BE2C (cell line): ENCODE measurements around the gene NDUFV1.

Source experiments
- DNase-seq: peaks from one replicate; pipeline ENCODE4 v3.0.0-alpha.2; 2020
- H3K27me3 ChIP-seq: fragments of 250-450 bp; sonication (Bioruptor Pico); 2 replicates; pipeline ENCODE4 v1.5.1; 2020; ENCODE audit warnings: mild to moderate bottlenecking
- H3K36me3 ChIP-seq: fragments of 250-450 bp; sonication (Bioruptor Pico); 2 replicates; pipeline ENCODE4 v1.5.1; 2020; ENCODE audit warnings: mild to moderate bottlenecking
- H3K4me1 ChIP-seq: fragments of 250-450 bp; sonication (Bioruptor Pico); 2 replicates; pipeline ENCODE4 v1.5.1; 2020
- H3K4me3 ChIP-seq: 2 replicates; pipeline ENCODE4 v1.5.1; 2011; ENCODE audit warnings: low read depth, low read length
- H3K9me3 ChIP-seq: fragments of 250-450 bp; sonication (Bioruptor Pico); 2 replicates; pipeline ENCODE4 v1.5.1; 2020
- TF ChIP-seq, protein P1 (sequence below): IDR thresholded peaks from 2 replicates; pipeline ENCODE4 v1.5.1; 2012; ENCODE audit warnings: mild to moderate bottlenecking, low read depth, low read length

NDUFV1 gene

DNA sequence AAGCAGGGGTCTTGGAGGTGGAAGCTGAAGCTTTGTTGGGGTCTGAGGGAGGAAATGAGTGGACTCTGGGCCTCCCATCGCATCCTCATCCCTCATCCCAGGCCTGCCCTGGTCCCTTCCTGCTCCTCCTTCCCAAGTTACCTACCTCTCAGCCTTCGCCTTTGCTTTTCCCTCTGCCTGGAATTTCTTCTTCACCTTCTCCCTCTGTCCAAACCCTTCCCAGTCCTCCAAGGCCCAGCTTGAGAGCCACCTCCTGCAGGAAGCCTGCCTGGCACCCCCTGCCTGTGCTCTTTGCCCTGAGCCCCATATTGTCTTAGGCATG is 25.1 kb downstream of the NDUFV1 start:
- H3K4me1 ChIP-seq = no peaks in the 10 kb centered on the region
- TF ChIP-seq, protein P1, sequence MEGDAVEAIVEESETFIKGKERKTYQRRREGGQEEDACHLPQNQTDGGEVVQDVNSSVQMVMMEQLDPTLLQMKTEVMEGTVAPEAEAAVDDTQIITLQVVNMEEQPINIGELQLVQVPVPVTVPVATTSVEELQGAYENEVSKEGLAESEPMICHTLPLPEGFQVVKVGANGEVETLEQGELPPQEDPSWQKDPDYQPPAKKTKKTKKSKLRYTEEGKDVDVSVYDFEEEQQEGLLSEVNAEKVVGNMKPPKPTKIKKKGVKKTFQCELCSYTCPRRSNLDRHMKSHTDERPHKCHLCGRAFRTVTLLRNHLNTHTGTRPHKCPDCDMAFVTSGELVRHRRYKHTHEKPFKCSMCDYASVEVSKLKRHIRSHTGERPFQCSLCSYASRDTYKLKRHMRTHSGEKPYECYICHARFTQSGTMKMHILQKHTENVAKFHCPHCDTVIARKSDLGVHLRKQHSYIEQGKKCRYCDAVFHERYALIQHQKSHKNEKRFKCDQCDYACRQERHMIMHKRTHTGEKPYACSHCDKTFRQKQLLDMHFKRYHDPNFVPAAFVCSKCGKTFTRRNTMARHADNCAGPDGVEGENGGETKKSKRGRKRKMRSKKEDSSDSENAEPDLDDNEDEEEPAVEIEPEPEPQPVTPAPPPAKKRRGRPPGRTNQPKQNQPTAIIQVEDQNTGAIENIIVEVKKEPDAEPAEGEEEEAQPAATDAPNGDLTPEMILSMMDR = no peak
- H3K4me3 ChIP-seq = no peak overlapping the region
- DNase-seq = no peak
- H3K36me3 ChIP-seq = no peaks in the 10 kb centered on the region
- no peaks in the 10 kb centered on the region for H3K27me3 ChIP-seq
- H3K9me3 ChIP-seq = no peaks in the 10 kb centered on the region; the same call in 1 of the 2 replicates

DNA sequence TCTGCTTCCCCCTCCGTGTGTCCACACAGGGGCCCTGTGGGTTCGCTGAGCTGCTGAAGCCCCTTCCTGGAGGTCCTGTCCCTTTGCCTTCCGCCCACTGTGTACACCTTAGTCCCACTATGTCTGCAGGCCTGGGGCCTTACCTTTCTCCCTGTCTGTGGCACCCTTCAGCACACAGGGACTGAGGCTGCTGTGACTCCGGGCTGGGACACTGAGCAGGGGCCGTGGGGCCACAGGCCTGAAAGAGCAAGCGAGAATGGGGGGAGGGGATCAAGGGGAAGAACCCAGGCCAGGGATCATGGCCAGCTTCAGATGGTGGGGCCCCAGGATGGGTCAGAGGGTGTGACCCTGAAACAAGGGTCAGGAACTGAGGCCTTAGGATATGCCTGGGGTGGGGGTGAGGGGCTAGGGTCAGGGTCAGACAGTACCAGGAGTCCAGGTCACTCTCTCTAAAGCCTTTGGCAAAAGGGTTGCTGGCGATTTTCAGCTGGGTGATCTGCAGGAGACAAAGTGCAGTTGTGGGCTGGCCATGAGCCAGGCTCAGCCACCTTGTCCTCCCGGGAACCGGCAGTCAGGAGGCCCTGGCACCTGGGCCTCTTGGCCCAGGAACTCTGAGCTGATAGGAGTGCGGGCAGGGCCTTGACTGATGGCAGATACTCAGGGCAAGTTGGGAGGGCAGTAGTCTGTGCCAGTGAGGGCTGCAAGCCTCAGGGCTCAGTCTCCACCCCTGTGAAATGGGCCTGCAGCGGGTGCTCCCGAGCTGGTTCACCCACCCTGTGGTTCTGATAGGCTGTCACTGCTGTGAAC is 25.6 kb downstream of the NDUFV1 start:
- Histone ChIP-seq H3K27me3 (no peaks in the 10 kb centered on the region), H3K4me3 (no peak overlapping the region), H3K9me3 (no peaks in the 10 kb centered on the region; the same call in 1 of the 2 replicates), H3K4me1 (no peaks in the 10 kb centered on the region), H3K36me3 (no peaks in the 10 kb centered on the region)
- no peak for DNase-seq
- TF ChIP-seq, protein P1 = no peak

DNA sequence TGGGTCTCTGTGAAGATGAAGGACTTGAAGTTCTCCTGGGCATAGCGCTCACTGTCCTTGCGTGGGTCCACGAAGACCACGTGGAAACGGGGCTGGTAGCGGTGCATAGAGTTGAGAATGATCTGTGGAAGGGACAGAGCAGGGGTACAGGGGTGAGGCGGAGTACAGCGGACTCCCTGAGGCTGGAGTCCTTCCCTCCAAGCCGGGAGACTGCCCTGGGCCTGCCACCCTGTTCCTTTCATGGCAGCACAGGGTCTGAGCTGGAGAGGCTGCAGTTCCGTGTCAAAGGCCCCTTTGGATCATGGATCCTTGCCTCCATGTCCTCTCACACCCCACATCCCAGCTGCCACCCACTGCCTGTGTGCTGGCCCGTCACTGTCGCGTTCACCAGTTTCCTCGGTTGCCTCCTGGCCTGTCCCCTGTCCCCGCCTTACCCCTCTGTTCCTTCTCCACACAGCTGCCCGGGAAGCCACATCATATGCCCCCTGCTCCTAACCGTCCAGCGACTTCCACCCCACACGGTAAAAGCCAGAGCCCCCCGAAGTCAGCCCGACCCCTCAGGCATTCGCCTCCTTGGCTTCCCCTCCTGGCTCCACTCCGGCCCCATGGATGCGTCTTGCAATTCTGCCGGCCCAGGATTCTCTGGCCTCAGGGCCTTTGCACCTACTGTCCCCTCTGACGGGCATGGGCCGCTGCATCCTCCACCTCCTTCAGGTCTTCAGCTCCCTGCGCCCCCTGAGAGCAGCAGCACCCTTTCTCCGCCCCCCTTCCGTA is 26.4 kb downstream of the NDUFV1 start:
- TF ChIP-seq, protein P1 = no peak
- Histone ChIP-seq H3K4me3 (no peak overlapping the region), H3K36me3 (no peaks in the 10 kb centered on the region), H3K9me3 (no peaks in the 10 kb centered on the region; the same call in 1 of the 2 replicates), H3K4me1 (no peaks in the 10 kb centered on the region), H3K27me3 (no peaks in the 10 kb centered on the region)
- DNase-seq = no peak

DNA sequence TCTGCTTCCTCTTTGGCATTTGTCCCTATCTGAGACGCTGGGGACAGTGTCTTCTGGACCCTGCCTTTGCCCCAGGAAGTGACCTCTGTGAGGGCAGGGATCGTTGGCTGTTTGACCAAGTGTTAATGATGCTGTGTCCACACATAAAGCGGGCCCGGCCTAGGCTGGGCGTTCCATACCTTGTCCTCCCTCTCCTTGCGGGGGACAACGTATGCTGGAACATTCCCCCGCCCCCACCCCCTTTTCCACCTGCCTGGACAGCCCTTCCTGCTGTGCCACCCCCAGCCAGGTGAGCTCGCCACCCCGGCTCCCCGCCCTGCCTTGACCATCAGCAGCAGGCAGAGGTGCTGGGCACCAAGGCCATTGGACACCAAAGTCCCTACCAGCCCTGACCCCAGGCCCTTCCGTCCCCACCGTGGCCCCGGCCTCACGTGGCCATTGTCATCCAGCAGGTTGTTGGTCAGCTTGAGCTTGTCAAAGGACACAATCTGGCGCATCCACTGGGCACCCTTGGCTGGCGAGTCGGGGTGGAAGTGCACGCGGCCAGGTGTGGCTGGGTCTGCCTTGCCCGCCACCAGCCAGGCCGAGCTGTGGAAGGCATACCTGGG is 27.1 kb downstream of the NDUFV1 start:
- Histone ChIP-seq H3K4me3 (no peak overlapping the region), H3K36me3 (no peaks in the 10 kb centered on the region), H3K27me3 (no peaks in the 10 kb centered on the region), H3K4me1 (no peaks in the 10 kb centered on the region), H3K9me3 (no peaks in the 10 kb centered on the region; the same call in 1 of the 2 replicates)
- DNase-seq = no peak
- TF ChIP-seq, protein P1 = no peak

DNA sequence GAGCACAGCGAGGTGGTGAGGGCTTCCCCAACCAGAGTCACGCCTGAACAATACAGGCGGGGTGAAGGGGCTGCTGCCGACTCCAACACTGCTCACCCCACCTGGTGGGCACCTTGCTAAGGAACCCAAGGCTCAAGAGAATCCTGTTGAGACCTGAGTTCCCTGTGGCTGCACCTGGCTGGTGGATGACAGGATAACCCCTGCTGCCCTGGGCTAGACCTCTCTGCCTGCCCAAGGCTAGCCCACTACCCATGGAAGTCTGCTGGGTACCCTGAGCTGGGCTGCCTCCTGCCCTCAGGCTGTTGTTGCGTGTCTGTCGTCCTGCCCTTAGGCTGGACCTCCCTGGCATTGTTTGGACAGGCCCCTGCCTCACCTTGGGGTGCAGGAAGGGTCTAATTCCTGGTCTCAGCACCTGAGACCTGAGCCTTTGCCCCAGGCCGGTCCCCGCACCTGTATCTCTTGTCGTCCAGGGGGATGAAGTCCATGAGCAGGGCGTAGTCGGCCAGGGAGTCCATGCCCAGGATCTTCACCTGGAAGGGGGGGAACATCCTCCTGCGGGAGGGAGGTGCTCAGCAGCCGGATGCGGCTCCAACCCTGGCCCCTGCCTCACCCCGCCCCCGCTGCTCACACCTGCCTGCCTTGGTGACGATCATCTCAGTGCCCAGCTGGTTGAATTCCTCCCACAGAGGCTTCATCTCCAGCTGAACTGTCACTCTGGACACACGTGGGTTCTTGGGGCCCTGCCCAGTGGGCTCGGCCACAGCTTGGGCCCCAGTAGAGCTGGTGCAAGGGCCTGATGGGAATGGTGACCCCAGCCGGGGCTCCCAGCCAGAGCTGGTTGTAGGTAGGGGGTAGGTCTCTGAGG is 27.9 kb downstream of the NDUFV1 start:
- no peaks in the 10 kb centered on the region; the same call in 1 of the 2 replicates for H3K9me3 ChIP-seq
- no peak for DNase-seq
- TF ChIP-seq, protein P1 = no peak
- no peaks in the 10 kb centered on the region for H3K4me1 ChIP-seq
- no peaks in the 10 kb centered on the region; the same call in 1 of the 2 replicates for H3K27me3 ChIP-seq
- H3K36me3 ChIP-seq = no peaks in the 10 kb centered on the region
- no peak overlapping the region for H3K4me3 ChIP-seq
